Thyroid gland (tissue), 4 donors: ENCODE results near the gene ABI2. TPM values are rescaled to one million over a fixed set of nuclear protein-coding genes. Genes with fewer than 3 reads are reported as not detected.

ENCODE experiments used
- DNase-seq, 2 donors: peaks; one replicate each; pipeline ENCODE4 v3.0.0-alpha.2; 2019
- H3K27ac ChIP-seq, 3 donors: fragments of 200-600 bp; sonication (generic); 1 replicate in 2 of 3; 2 replicates in 1 of 3; pipeline ENCODE4 v1.5.1; 2016 to 2019; ENCODE audit warnings: mild to moderate bottlenecking in 1 of 3, moderate library complexity in 1 of 3
- H3K27me3 ChIP-seq: fragments of 200-600 bp; sonication (generic); one replicate; pipeline ENCODE4 v1.5.1; 2019
- H3K36me3 ChIP-seq, 2 donors: fragments of 200-600 bp; sonication (generic); one replicate each; pipeline ENCODE4 v1.5.1; 2016 to 2019
- H3K4me1 ChIP-seq, 2 donors: fragments of 200-600 bp; sonication (generic); one replicate each; pipeline ENCODE4 v1.5.1; 2017 to 2019
- H3K4me3 ChIP-seq, 3 donors: fragments of 200-600 bp; sonication (generic); replicated peaks in 1 of 3; 1 replicate in 2 of 3; 2 replicates in 1 of 3; pipeline ENCODE4 v1.5.1; 2016; ENCODE audit warnings: mild to moderate bottlenecking in 1 of 3
- H3K9me3 ChIP-seq: fragments of 200-600 bp; sonication (generic); one replicate; pipeline ENCODE4 v1.5.1; 2017
- CTCF ChIP-seq, 6 experiments: fragments of 200-600 bp in 3 of 6; fragments of 450-650 bp in 3 of 6; sonication (generic) in 3 of 6; IDR thresholded peaks; one replicate each; pipeline ENCODE4 v1.5.1; 2016 to 2019; ENCODE audit warnings: antibody characterized with exemption in 6 of 6, mild to moderate bottlenecking in 2 of 6, inconsistent platforms in 1 of 6, moderate library complexity in 1 of 6
- POLR2A ChIP-seq, 2 donors: fragments of 450-650 bp; IDR thresholded peaks; one replicate each; pipeline ENCODE4 v1.6.1; 2017; ENCODE audit warnings: antibody characterized with exemption in 2 of 2, mild to moderate bottlenecking in 2 of 2, moderate library complexity in 1 of 2
- whole genome bisulfite sequencing, 2 donors: methylation state at CpG; one replicate each; pipeline ENCODE4 v1.1.5; 2017; 5-methylcytosine and 5-hydroxymethylcytosine counted together
- intact Hi-C: fragments of 100-400 bp; cut with DNase I; formaldehyde crosslinking; loops from one replicate; pipeline ENCODE4 v1.15.1; 2023
- total RNA-seq, 4 donors: library from RNA; depleted of rRNA; stranded (reverse); fragments of >200 nt; gene quantifications; one replicate each; pipeline ENCODE4 v1.2.3, GENCODE V29; 2016

ABI2 gene
- total RNA-seq, 4 donors from 2014 or later = 64.6 to 77.6 (median 67.6) TPM

GRCh38 chr2:203395858-203396257 is 67.7 kb downstream of the ABI2 start:
- H3K36me3 ChIP-seq = no peaks in the 10 kb centered on the region
- WGBS, 2 donors = 96 to 99% methylated on average over 2 of the region's 2 CpGs
- intact Hi-C loops = no loop called here
- H3K9me3 ChIP-seq = no peaks in the 10 kb centered on the region
- no peak overlapping the region for H3K4me3 ChIP-seq
- DNase-seq = no peak
- TF ChIP-seq POLR2A (IDR thresholded peaks at IDR 0.05) (no peak), CTCF (IDR thresholded peaks at IDR 0.05) (no peak)
- H3K27me3 ChIP-seq = no peaks in the 10 kb centered on the region
- H3K4me1 ChIP-seq = peaks cover 0 to 4% of the 10 kb centered on the region in 2 donors
- H3K27ac ChIP-seq = no peak overlapping the region

- Histone ChIP-seq H3K27me3 (no peaks in the 10 kb centered on the region), H3K4me3 (no peak overlapping the region), H3K4me1 (peaks cover 0 to 4% of the 10 kb centered on the region in 2 donors), H3K27ac (no peak overlapping the region), H3K36me3 (no peaks in the 10 kb centered on the region), H3K9me3 (no peaks in the 10 kb centered on the region)
- TF ChIP-seq CTCF (IDR thresholded peaks at IDR 0.05) (peak in 5 of 6 experiments; percentile 8 to 38 (median 30)), POLR2A (IDR thresholded peaks at IDR 0.05) (no peak)
- WGBS, 2 donors = 30 to 40% methylated on average over 1 of the region's 1 CpG
- no peak for DNase-seq
- intact Hi-C loops = no loop called here
Observed at GRCh38 chr2:203396667-203397066, 68.5 kb downstream of the ABI2 start.

GRCh38 chr2:203399031-203399430 is 70.8 kb downstream of the ABI2 start:
- WGBS, 2 donors = 93 to 97% methylated on average over 1 of the region's 1 CpG
- no peak overlapping the region for H3K4me3 ChIP-seq
- H3K27me3 ChIP-seq = no peaks in the 10 kb centered on the region
- intact Hi-C loops = no loop called here
- TF ChIP-seq POLR2A (IDR thresholded peaks at IDR 0.05) (no peak), CTCF (IDR thresholded peaks at IDR 0.05) (no peak)
- peaks cover 0 to 4% of the 10 kb centered on the region in 2 donors for H3K4me1 ChIP-seq
- H3K27ac ChIP-seq = no peak overlapping the region
- DNase-seq = no peak
- no peaks in the 10 kb centered on the region for H3K9me3 ChIP-seq
- peaks cover 0 to 10% of the 10 kb centered on the region in 2 donors for H3K36me3 ChIP-seq

- no peak overlapping the region for H3K4me3 ChIP-seq
- TF ChIP-seq CTCF (IDR thresholded peaks at IDR 0.05) = no peak
- TF ChIP-seq POLR2A (IDR thresholded peaks at IDR 0.05) = no peak
- H3K36me3 ChIP-seq = peaks cover 0 to 10% of the 10 kb centered on the region in 2 donors
- H3K27ac ChIP-seq = no peak overlapping the region
- intact Hi-C loops = no loop called here
- no peaks in the 10 kb centered on the region for H3K9me3 ChIP-seq
- WGBS, 2 donors = 97% methylated on average over 2 of the region's 2 CpGs
- H3K4me1 ChIP-seq = peaks cover 0 to 1% of the 10 kb centered on the region in 2 donors
- H3K27me3 ChIP-seq = no peaks in the 10 kb centered on the region
- no peak for DNase-seq
Observed at GRCh38 chr2:203400805-203401585, 72.8 kb downstream of the ABI2 start.

- intact Hi-C loops = no loop called here
- Histone ChIP-seq H3K4me3 (no peak overlapping the region), H3K27ac (no peak overlapping the region), H3K9me3 (no peaks in the 10 kb centered on the region), H3K36me3 (peaks cover 9 to 12% of the 10 kb centered on the region in 2 donors), H3K4me1 (no peaks in the 10 kb centered on the region), H3K27me3 (no peaks in the 10 kb centered on the region)
- no peak for DNase-seq
- TF ChIP-seq CTCF (IDR thresholded peaks at IDR 0.05) = no peak
- no peak for TF ChIP-seq POLR2A (IDR thresholded peaks at IDR 0.05)
Observed at GRCh38 chr2:203404996-203405395, 76.8 kb downstream of the ABI2 start.
